T1000 (cell line): ENCODE data around the gene LRCH3.

Source experiments
- DNase-seq: peaks from one replicate; lab custom pipeline; 2025; ENCODE audit warnings: mixed read lengths; lab: John Stamatoyannopoulos, UW

Gene LRCH3

DNA sequence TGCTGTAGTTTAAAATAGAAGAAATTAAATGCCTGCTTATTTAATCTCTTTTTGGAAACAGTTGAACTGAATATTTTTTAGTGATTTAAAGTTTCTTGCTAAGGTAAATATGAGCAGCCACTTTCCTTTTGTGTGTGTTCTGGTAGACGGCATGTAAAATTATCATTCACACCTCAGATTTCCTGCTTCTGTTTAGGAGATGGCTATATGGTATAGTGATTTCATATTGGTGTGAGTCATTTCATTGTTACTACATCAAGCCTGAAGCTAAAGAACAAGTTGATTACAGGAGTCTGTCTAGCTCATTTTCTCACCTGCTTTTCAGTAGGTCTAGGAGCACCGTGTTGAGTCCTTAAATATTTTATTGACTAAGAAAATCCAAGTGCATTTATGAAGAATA lies 2.2 kb downstream of the LRCH3 start:
- DNase-seq, result no peak

DNA sequence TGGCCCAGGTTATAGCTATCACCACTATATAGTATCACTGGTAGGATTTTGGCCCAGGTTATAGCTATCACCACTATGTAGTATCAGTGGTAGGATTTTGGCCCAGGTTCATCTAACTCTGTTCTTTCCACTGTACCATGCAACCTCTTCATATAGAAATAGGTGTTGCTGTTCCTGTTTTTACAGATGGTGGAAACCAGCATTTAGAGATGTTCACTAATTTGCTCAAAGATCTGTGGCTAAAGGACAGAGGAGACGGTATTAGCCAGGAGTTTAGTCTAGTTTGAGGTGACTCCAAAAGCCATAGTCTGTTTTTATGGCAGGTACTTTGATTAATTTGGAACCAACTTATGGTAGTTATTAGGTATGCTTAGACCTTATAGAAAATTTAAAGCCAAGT lies 3.1 kb downstream of the LRCH3 start:
- no peak for DNase-seq

DNA sequence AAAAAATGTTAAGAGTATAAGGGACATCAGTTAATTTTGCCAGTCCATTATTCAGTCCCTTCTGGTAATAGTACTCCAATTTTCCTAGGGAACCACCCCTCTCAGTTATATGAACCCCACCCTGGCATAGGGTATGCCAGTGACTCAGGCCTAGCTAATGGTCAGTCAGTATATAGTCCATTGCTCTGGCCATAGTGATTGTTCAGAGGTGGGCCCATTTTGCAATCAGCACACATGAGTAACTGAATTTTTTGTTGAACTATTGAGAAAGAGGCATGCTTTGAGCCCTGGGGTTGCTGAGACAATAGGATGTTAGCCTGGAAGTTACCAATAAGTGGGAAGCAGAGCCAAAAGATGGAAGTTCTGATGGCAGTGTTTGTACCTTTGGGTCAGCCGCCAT lies 4.1 kb downstream of the LRCH3 start:
- no peak for DNase-seq

DNA sequence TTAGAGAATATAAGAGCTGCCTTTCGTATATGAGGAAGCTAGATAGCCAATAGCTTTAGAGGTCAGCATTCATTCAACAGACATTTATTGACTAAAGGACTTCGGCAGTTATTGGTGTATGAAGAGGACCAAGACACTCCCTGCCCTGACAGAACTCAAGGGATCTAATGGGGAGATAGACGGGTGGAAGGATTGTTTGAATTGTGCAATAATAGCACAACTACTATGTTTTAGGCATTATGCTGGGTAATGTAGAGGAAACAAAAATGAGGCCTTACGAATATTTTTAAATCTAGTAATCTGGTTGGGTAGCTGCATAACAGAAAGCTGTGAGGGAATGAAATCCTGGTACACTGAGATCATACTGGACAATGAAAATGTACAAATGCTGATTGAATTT lies 5.0 kb downstream of the LRCH3 start:
- DNase-seq, result no peak

DNA sequence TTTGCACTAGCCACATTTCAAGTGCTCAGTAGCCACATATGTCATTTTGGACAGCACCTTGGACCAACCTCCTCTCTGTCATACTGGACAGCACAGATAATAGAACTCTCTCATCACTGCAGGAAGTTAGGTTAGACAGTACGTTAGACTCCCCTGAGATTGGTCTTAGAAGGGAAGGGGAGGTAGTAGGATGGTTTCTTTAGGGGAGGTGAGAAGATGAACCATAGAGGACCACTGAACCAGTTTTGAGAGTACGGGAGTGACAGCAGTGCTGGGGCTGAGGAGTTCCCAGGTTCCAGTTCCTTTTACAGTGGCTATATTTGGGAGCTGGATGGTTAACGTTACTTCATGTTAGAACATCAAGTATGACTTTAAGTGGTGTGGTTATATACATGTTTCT lies 7.8 kb downstream of the LRCH3 start:
- DNase-seq, result no peak

DNA sequence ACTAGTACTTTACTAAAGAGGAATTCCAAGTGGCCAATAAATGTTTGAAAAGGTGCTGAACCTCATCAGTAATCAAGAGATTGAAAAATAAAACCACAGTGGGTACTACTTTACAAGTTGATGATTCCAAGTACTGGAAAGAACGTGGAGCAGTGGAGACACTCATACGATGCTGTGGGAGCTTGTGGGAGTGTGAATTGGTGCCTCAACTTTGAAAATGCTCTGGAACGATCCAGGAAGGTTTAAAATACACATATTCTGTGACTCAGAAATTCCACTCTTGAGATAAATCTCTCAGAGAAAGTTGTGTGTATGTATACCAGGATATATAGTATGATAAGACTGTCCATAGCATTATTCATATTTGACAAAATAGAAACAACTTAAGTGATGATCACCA lies 9.3 kb downstream of the LRCH3 start:
- DNase-seq, result no peak

DNA sequence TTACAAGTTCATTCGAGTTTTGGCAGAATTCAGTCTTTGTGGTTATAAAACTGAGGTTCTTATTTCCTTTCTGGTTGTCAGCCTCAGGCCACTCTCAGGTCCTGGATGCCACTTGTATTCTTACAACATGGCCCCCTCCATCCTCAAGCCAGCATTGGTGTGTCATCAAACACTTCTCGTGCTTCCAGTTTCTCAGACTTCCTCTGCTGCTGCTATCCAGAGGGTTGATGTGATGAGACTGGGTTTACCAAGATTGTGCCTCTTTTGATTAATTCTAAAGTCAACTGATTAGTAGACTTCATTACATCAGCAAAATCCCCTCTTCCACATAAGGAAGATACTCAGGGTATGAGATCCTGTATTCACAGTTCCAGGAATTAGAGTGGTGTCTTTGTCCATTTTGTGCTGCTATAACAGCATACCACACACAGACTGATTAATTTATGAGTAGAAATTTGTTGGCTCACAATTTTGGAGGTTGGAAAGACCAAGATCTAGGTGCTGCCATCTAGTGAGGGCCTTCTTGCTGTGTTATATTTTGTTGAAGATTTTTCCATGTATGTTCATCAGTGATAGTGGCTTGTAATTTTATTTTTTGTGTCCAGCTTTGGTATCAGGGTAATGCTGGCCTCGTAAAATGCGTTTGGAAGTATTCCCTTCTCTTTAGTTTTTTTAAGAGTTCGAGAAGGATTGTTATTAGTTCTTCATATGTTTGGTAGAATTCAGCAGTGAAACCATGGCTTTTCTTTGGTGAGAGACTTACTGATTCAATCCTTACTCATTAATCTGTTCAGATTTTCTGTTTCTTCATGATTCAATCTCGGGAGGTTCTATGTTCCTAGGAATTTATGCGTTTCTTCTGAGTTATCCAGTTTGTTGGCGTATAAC lies 11.1 kb downstream of the LRCH3 start:
- no peak for DNase-seq

DNA sequence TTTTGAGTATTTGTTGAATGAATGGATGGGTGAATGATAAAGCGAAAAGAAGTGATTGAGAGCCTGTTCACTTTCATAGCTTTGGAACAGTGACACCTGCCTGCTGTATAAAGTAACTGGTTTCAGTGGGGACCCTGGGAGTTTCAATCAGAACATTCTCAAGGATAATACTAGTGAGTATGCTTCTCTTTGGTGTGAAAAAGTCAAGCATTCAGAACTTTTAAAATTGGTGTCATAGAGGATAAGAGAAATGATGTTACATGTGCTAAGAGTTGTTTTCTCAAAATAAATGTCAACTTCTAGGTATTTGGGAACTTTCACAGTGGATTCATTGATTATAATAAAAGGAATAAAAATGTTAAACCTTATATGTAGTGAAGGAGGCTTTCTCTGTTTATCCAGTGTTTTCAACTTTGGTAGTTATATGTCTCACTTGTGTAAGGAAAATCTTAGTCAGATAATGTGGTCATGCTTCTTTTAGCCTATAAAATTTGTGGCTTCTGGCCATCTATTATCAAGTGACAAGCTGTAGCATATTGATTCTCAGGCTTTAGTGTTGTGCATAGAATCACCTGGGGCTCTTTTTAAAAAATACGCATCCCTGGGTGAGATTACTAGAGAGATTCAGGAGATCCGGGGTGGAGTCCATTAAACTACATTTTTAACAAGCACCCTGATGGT lies 11.9 kb downstream of the LRCH3 start:
- DNase-seq, result no peak

DNA sequence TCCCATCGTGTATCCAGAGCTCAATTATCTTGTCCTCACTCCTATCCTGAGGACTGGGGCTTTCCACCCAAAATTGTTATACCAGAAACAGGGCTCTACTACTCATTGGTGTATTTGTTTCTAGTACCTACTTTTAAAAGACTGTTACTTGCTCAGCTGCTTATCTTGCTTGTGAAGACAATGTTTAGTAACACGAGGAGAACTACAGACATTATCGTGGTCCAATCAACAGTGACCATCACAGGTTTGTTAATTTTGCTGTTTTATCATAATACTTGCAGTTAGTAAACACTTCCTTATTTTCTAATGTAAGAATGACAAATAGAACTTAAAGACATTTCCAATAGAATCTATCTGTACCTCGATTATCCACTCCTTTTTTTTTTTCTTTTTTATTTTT lies 13.5 kb downstream of the LRCH3 start:
- DNase-seq, result no peak

DNA sequence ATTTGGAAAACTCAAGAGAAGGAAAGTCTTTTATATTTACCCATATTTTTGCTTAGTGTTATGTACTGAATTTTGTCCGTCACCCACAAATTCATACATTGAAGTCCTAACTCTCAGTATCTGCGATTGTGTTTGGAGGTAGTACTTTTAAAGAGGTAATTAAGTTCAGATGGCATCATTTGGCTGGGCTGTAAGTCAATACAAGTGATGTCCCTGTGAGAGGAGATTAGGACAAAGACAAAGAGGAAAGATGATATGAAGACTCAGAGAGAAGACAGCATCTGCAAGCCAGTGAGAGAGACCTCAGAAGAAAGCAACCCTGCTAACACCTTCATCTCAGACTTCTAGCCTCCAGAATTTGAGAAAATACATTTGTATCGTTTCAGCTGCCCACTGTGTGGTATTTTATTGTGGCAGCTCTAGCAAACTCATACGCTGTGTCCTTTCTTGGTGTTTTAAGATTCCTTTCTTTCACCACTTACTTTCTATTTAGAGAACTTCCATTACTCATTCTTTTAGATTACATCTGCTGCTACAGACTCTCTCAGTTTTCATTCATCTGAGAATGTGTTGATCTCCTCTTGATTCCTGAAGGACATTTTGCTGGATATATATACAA lies 17.0 kb downstream of the LRCH3 start:
- no peak for DNase-seq

DNA sequence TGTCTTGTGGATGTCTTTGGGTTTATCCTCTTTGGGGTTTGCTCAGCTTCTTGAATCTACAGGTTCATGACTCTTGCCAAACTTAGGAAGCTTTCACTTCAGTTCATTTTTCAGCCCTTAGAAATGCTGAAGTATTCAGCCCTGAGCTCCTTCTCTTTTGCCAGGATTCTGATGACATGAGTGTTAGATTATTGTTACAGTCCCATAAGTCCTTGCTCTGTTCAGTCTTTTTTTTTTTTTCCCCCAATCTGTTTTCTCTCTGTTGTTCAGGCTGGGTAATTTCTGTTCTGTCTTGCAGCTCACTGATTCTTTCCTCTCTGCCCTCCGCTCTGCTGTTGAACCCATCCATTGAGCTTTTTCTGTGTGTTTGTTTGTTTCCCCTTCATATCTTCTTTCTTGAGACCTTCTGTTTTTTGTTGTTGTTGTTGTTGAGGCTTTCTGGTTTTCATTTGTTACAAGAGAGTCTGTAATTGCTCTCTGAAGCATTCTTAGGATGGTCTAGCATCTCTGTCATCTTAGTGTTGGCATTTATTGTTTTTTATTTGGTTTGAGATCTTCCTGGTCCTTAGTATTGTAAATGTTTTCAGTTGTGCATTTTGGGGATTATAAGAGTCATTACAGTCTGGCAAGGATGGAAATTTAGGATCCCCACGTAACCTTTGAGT lies 18.4 kb downstream of the LRCH3 start:
- DNase-seq, result no peak

DNA sequence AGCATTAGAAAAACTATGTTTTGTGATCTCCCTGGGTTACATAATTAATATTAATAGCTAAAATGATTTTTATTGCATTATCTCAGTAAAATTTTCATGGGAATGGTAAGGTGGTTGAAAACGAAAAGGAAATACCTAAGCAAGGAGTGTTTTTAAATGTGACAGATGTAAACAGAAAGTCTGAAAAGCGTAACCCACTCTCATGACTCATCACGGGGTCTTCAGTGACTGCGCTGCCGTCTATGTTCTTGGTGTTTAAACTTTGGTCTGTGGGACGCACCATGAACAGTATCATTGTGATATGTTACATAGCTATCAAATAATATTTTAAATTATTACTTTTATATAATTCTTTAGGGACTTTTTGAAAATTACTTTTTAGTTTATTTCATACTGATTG lies 19.8 kb downstream of the LRCH3 start:
- DNase-seq, result no peak

DNA sequence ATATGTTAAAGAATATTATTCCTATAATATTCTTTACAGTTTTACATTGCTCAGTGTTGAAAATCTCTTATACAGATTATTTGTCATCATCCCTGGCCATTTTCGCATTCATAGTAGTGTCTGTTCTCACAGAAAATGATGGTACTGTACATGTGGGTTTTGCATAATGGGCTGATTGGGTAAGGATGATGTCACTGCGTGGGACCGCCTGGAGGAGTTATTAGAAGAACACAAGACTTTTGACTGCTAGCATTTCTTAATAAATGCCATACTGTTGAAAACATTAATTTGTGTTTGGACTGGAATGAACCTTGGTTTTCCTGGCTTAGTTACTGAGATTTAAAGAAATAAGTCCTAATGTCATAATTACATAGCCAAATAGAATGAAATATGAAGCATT lies 20.3 kb downstream of the LRCH3 start:
- DNase-seq, result no peak

DNA sequence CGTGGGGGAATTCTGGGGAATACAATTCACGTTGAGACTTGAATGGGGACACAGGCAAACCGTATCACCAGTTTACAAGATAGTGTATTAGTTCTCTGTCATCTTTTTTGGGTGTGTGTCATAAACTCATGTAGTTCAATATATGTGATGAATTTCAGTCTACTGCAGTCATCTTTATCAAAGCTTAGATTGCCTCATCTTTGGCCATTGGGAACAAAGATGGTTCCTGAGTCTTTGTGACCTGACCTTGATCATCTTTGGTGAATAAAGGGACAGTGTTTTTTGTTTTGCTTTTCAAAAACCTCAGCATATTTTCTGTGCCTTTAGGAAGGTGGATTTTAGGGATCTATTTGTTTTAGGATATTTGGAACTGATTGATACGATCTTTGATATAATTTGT lies 23.3 kb downstream of the LRCH3 start:
- DNase-seq, result no peak

DNA sequence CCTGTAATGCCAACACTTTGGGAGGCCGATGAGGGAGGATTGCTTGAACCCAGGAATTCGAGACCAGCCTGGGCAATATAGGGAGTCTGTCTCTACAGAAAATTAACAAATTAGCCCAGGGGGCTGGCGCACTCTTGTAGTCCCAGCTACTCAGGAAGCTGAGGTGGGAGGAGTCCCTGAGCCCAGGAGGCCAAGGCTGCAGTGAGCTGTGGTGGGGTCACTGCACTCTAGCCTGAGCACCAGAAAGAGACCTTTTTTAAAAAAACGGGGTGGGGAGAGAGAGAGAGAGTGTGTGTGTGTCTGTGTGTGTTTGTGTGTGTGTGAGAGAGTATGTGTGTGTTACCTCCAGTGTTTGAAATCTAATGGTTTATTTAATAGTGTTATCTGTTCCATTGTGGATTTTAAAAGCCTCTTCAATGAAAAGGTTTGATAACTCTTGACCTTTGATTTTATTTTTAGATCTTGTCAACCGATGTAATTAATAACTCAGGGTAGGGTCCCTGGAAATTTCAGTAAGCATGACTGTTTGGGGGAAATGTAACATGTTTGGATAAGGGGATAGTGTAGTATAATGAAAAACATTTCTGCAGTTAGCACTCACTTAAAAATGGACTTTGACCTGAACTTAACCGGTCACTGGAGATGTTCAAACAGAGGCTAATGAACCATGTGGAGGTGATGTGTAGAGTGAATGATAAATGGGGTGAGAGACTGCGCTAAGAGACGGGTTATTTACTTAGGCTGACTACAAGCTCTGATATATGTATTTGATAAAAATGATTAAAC lies 29.7 kb downstream of the LRCH3 start:
- DNase-seq, result no peak

DNA sequence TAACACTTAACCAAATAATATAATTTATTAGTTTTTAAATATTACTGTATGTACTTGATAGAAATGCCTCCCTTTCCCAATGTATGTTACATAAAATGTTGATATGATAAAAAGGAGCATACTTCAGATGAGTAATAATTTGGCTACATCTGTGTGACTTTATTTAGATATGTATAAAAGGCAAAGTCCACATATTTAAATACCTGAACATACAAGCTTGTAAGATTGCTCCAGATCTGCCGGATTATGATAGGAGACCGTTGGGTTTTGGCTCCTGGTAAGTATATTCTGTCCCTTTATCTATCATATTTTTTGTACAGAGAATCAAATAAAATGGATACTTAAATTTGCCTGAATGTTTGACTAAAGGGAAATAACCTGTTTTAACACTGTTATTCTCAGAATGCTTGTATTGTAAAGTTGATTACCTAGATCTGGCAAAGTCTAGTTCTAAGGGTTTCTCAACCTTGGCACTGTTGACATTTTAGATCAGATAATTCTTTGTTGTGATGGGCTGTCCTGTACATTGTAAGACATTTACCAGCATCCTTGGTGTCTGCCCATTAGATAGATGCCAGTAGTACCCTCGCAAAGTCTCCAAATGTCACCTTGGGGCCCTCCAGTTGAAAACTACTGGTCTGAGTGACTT lies 38.5 kb downstream of the LRCH3 start:
- DNase-seq, result no peak

DNA sequence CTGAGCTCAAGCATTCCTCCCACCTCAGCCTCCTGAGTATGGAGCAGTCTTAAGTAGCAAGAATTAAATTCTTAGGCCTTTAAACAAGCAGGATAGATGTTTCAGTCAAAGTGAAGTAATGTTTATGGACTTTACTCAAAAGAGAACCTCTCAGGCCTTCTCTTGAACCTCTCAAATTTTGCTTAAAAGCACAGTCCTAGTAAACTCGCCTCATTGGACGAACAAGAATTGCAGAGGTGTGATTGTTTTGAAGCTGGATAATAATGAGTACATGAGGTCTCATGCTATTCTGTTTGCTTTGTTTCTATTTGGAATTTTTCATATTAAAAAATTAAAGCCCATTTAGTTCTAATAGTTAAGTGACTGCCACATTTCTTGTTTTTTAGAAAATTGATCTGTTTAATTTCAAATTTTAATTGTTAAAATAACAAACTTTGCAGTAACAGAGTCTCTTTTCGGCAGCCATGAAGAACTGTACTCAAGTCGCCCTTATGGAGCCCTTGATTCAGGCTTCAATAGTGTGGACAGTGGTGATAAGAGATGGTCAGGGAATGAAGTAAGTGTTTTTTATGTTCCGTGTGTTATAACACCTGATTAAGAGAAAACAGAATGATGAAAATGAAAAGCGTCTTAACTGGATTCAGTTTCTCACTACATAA lies 39.4 kb downstream of the LRCH3 start:
- no peak for DNase-seq

DNA sequence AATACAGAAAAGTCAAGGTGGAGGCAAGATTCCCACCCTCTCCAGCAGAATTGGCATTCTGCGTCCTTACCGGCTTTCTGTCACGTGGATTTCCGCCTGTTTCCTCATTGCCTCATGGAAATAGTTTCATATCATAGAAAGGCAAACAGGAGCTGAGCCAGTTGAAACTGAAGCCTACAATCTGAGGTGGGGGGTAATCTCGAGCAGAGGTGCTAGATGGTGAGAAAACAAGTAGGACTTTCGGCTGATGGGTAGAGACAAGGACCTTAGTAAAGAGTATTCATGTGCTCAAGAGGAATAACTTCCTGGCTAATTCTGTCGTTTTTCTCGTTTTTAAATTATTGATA lies 39.9 kb downstream of the LRCH3 start:
- DNase-seq, result no peak

DNA sequence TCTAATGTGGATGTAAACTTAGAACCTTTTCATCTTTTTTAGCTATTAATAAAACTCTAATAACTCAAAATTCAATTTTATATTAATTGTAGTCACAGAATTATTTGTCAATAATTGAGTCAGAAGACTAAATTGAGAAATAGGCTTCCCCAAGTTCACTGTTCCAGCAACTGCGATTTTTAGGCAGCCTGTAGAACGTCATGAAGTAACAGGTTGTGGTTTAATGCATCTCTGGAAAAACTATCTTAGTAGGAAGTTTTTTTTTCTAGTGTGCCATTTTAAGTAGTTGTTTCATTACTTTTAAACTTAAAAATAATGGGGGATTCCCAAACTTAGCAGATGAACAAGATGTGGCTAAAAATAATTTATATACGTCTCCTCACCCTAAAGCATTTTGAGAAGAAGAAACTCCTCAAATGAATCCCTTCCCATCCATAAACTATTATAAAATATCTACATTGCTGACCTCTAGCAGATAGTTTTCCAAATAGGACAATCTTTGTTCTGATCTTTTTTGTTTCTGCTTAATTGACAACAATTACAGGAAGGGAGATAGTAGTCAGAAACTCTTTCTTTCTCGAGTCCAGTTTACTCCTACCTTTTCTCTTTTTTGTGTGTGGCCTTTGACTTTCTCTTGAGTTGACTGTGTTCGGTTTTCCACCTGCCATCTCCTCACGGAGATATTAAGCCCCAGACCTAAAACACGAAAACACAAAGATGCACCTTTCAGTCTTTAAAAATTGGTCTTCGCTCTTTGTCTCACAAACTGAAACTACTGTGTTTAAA lies 43.1 kb downstream of the LRCH3 start:
- DNase-seq, result no peak

DNA sequence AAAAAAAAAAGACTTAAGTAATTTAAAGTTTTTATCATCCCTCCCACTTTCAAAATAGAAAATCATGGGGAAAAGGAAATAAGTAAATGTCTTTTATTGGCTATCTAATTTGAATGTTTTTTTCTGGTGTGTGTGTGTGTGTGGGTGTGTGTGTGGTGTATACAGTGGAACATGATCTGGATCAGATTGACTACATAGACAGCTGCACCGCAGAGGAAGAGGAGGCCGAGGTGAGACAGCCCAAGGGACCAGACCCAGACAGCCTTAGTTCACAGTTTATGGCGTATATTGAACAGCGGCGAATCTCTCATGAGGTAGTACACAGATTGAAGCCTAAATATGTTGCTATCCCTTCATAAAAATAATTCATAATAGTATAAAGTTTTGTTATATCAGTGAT lies 44.5 kb downstream of the LRCH3 start:
- DNase-seq, result no peak
